ENCODE results near the gene MTMR6.
"Not testable (repeated sequence)": the region's sequence is repeated elsewhere in the genome, so short reads cannot be mapped to it uniquely, and the experiment has no call there.

Gene MTMR6

GRCh38 chr13:25286969-25287961, at the start of gene MTMR6:
MTMR6 (minus strand) TSS chr13:25287488; CDS start chr13:25287247, 241 bp downstream.
- in situ Hi-C loops (cut with MboI; ENCODE audit: low sequenced_read_pairs): no loop called here

GRCh38 chr13:25335856-25336255, 48.6 kb upstream of the MTMR6 start:
- in situ Hi-C loops (cut with MboI; ENCODE audit: low sequenced_read_pairs): no loop called here

GRCh38 chr13:25330541-25330940, 43.3 kb upstream of the MTMR6 start:
- in situ Hi-C loops (cut with MboI; ENCODE audit: low sequenced_read_pairs): no loop called here

GRCh38 chr13:25329706-25330105, 42.4 kb upstream of the MTMR6 start:
- in situ Hi-C loops (cut with MboI; ENCODE audit: low sequenced_read_pairs): no loop called here

GRCh38 chr13:25324100-25324499, 36.8 kb upstream of the MTMR6 start:
- in situ Hi-C loops (cut with MboI; ENCODE audit: low sequenced_read_pairs): no loop called here

GRCh38 chr13:25319771-25320170, 32.5 kb upstream of the MTMR6 start:
- in situ Hi-C loops (cut with MboI; ENCODE audit: low sequenced_read_pairs): no loop called here

GRCh38 chr13:25318946-25319345, 31.7 kb upstream of the MTMR6 start:
- in situ Hi-C loops (cut with MboI; ENCODE audit: low sequenced_read_pairs): not testable (repeated sequence)

- in situ Hi-C loops (cut with MboI; ENCODE audit: low sequenced_read_pairs): no loop called here
These were observed 23.6 kb upstream of the MTMR6 start for GRCh38 chr13:25310891-25311290.

- in situ Hi-C loops (cut with MboI; ENCODE audit: low sequenced_read_pairs): no loop called here
These were observed 19.6 kb upstream of the MTMR6 start for GRCh38 chr13:25306671-25307464.

GRCh38 chr13:25302121-25302520, 14.8 kb upstream of the MTMR6 start:
- in situ Hi-C loops (cut with MboI; ENCODE audit: low sequenced_read_pairs): no loop called here

- in situ Hi-C loops (cut with MboI; ENCODE audit: low sequenced_read_pairs): no loop called here
These were observed 14.2 kb upstream of the MTMR6 start, which contains the start of gene NUP58 for GRCh38 chr13:25301347-25302113. NUP58 (plus strand) TSS chr13:25301625; CDS start chr13:25301774, 149 bp downstream.

- in situ Hi-C loops (cut with MboI; ENCODE audit: low sequenced_read_pairs): no loop called here
These were observed 13.6 kb upstream of the MTMR6 start for GRCh38 chr13:25300861-25301346.

- in situ Hi-C loops (cut with MboI; ENCODE audit: low sequenced_read_pairs): no loop called here
These were observed 8.4 kb upstream of the MTMR6 start for GRCh38 chr13:25295701-25296100.

GRCh38 chr13:25295228-25295627, 7.9 kb upstream of the MTMR6 start:
- in situ Hi-C loops (cut with MboI; ENCODE audit: low sequenced_read_pairs): no loop called here

- in situ Hi-C loops (cut with MboI; ENCODE audit: low sequenced_read_pairs): no loop called here
These were observed 5.0 kb upstream of the MTMR6 start for GRCh38 chr13:25292301-25292700.

GRCh38 chr13:25291691-25292090, 4.4 kb upstream of the MTMR6 start:
- in situ Hi-C loops (cut with MboI; ENCODE audit: low sequenced_read_pairs): no loop called here

- in situ Hi-C loops (cut with MboI; ENCODE audit: low sequenced_read_pairs): no loop called here
These were observed 1.7 kb upstream of the MTMR6 start for GRCh38 chr13:25288966-25289365.

- in situ Hi-C loops (cut with MboI; ENCODE audit: low sequenced_read_pairs): no loop called here
These were observed 850 bp downstream of the MTMR6 start for GRCh38 chr13:25286308-25286968.

GRCh38 chr13:25281935-25282332, 5.4 kb downstream of the MTMR6 start:
- in situ Hi-C loops (cut with MboI; ENCODE audit: low sequenced_read_pairs): no loop called here
